ENCODE measurements around the gene RPS29.

GRCh38 chr14:49569281-49569680, 16.9 kb downstream of the RPS29 start:
- TF ChIP-seq REST (IDR thresholded peaks at IDR 0.05): no peak
- no peak for TF ChIP-seq CTCF (IDR thresholded peaks at IDR 0.05)
- TF ChIP-seq HOXB13 (CRISPR knock-in tag; IDR thresholded peaks at IDR 0.05; ENCODE audit: low read depth): no peak
- no peak for TF ChIP-seq CHD4 (IDR thresholded peaks at IDR 0.05; ENCODE audit: borderline replicate concordance)
- TF ChIP-seq EP300 (IDR thresholded peaks at IDR 0.05): no peak
- no peak for TF ChIP-seq CEBPB (IDR thresholded peaks at IDR 0.05)
- TF ChIP-seq ZNF302 (CRISPR knock-in tag; IDR thresholded peaks at IDR 0.05): no peak
- TF ChIP-seq JUN (IDR thresholded peaks at IDR 0.05): no peak
- no peak for TF ChIP-seq MAFK (IDR thresholded peaks at IDR 0.05; ENCODE audit: partially characterized antibody)
- TF ChIP-seq NFE2L2 (conservative IDR thresholded peaks at IDR 0.05; ENCODE audit: low read length): no peak
- no peak for TF ChIP-seq TP53 (CRISPR knock-in tag; IDR thresholded peaks at IDR 0.05)
